Muscle of leg (tissue), 11 donors: ENCODE results near the gene ALK. TPM values are rescaled to one million over a fixed set of nuclear protein-coding genes. Genes with fewer than 3 reads are reported as not detected.

Source experiments
- DNase-seq: peaks from one replicate; pipeline ENCODE4 v3.0.0; 2013
- H3K27ac ChIP-seq: one replicate; pipeline ENCODE4 v1.5.1; 2013; ENCODE audit warnings: mild to moderate bottlenecking, low read length, control low read depth
- H3K27me3 ChIP-seq: one replicate; pipeline ENCODE4 v1.6.1; 2013; ENCODE audit warnings: low read length; ENCODE audit not compliant: control insufficient read depth, insufficient read depth
- H3K36me3 ChIP-seq: one replicate; pipeline ENCODE4 v1.6.1; 2013; ENCODE audit warnings: low read length; ENCODE audit not compliant: control insufficient read depth, insufficient read depth
- H3K4me1 ChIP-seq: one replicate; pipeline ENCODE4 v1.6.1; 2013; ENCODE audit warnings: low read length; ENCODE audit not compliant: control insufficient read depth, insufficient read depth
- H3K4me3 ChIP-seq: one replicate; pipeline ENCODE4 v1.5.1; 2013; ENCODE audit warnings: low read length, control low read depth
- H3K9me3 ChIP-seq: replicated peaks from 2 replicates; pipeline ENCODE4 v1.6.1; 2013; ENCODE audit warnings: low read depth, low read length; ENCODE audit not compliant: control insufficient read depth
- WGBS: methylation state at CpG from one replicate; pipeline ENCODE4 v1.1.5; 2013; ENCODE audit warnings: missing lambda C conversion rate; ENCODE audit not compliant: insufficient coverage; 5-methylcytosine and 5-hydroxymethylcytosine counted together
- polyA plus RNA-seq, 8 donors: library from polyadenylated mRNA; unstranded; fragments of 120-200 nt; gene quantifications; one replicate each; pipeline versions ENCODE4 v1.2.1 to v1.2.3, GENCODE V29; 2013; ENCODE audit warnings: inconsistent platforms in 1 of 8, low replicate concordance in 1 of 8; ENCODE audit not compliant: insufficient read length in 8 of 8, insufficient read depth in 1 of 8
- total RNA-seq: library from RNA; stranded (reverse); fragments of 120-200 nt; gene quantifications from one replicate; pipeline ENCODE4 v1.2.4, GENCODE V29; 2013

Gene ALK
- total and polyA plus RNA-seq, 9 donors: 0.04 to 0.29 (median 0.09) TPM

DNA sequence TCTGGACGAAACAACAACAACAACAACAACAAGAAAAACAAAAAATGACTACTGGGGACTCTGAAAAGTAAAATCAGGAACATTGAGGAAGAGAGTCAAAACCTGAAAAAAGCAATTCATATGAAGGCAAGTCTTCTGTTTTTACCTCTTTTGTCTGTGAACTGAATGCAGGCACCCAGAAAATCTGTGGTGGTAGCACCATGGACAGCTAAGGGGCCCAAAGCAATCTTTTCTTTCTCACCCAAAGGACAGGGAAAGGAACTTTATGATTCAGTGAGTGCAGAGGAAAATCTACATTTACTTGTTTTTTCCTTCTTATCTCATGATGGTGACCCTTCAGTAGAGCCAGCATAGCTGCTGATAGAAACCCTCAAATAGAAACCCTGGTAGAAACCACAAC lies 10.4 kb downstream of the ALK start:
- no peaks in the 10 kb centered on the region for H3K27me3 ChIP-seq
- H3K9me3 ChIP-seq: no peaks in the 10 kb centered on the region
- WGBS: no CpG with 5 or more reads among the region's 1 CpG
- no peak overlapping the region for H3K27ac ChIP-seq
- no peak for DNase-seq
- no peak overlapping the region for H3K4me3 ChIP-seq
- no peaks in the 10 kb centered on the region for H3K36me3 ChIP-seq
- no peaks in the 10 kb centered on the region for H3K4me1 ChIP-seq

DNA sequence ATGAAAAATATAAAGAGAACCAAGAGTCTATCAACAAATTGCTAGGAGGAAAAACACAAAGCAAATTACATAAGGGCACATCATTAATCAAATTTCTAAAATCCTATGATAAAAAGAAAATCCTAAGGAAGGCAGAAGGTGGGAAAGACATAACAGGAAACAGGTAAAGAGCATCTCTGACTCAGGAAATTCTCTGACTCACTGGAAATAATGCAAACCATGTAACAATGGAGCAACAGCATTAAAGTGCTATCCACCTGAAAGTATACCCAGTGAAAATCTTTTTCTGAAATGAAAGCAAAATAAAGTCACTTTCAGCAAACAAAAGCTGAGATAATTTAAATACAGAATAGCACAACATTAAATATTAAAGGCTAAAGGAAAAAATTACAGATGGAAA lies 10.9 kb downstream of the ALK start:
- no peak for DNase-seq
- H3K9me3 ChIP-seq: no peaks in the 10 kb centered on the region
- no peaks in the 10 kb centered on the region for H3K4me1 ChIP-seq
- no peaks in the 10 kb centered on the region for H3K36me3 ChIP-seq
- H3K27ac ChIP-seq: no peak overlapping the region
- H3K27me3 ChIP-seq: peaks cover 4% of the 10 kb centered on the region
- no peak overlapping the region for H3K4me3 ChIP-seq

DNA sequence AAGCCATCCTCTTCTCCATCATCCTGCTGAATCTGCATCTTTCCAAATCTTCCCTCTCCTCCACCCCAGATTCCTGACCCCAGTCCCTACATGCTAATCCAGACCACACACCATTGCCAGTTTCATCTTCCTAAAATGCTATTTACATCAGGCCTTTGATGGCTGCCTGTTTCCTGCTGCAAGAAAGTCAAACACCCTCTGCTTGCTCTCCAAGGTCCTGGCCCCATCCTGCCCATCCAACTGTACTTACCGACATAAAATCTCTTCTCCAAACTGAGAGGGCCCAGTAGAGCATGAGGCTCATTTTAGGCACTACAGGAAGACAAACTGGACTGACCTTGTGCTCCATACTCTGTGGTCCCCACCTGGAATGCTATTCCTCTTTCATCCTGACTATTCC lies 19.0 kb downstream of the ALK start:
- Histone ChIP-seq H3K4me1 (no peaks in the 10 kb centered on the region), H3K27ac (no peak overlapping the region), H3K4me3 (no peak overlapping the region), H3K9me3 (no peaks in the 10 kb centered on the region), H3K36me3 (no peaks in the 10 kb centered on the region), H3K27me3 (peaks cover 4% of the 10 kb centered on the region)
- 13% methylated on average over 1 of the region's 1 CpG for WGBS
- no peak for DNase-seq

DNA sequence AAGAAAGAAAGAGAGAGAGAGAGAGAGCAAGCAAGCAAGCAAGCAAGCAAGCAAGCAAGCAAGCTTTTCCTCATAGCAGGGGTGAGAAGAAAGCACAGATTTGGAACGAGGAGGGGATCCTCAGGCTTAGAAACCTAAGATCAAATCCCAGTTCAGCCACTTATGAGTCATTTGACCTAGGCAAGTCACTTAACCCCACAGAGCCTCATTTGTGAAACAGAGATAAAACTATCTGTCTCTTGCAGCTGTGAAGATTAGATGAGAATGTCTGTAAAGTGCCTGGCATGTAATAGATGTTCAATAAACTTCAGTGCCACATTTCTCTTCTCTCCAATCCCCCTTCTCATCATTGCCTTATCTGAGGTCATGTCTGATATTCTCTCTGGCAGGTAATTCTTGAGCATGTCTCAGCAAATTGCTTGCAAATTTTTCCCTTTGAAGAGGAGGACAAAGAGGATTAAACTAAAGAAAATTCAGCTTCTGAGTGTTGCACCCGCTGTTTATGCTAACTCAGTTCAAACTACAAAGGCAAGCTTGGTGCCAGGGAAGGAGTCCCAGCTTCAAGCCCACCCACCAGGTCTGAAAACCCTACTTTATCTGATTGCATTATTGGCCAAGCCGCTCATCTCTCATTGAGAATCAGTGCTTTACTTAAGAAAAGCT lies 20.3 kb downstream of the ALK start:
- no peaks in the 10 kb centered on the region for H3K36me3 ChIP-seq
- no peak overlapping the region for H3K4me3 ChIP-seq
- H3K4me1 ChIP-seq: no peaks in the 10 kb centered on the region
- peaks cover 4% of the 10 kb centered on the region for H3K27me3 ChIP-seq
- no peak for DNase-seq
- no peaks in the 10 kb centered on the region for H3K9me3 ChIP-seq
- WGBS: 56% methylated on average over 1 of the region's 3 CpGs
- H3K27ac ChIP-seq: no peak overlapping the region

DNA sequence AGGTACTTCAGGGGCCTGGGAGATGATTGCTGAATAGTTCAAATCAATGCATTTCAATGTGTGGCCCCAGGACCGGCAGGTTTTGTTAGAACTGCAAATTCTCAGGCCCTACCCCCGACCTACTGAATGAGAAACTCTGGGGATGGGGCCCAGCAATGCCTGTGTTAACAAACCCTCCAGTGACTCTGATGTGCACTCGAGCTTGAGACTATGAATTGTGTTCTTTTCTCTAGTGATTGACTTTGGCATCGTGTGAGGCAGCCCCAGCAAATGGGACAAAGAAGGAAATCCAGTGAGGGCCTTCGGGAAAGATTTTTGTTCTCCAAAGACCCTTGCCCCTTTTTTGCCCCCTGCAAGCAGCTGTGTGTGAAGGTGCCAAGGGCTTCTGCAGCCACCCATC lies 22.4 kb downstream of the ALK start:
- Histone ChIP-seq H3K4me1 (no peaks in the 10 kb centered on the region), H3K4me3 (no peak overlapping the region), H3K27ac (no peak overlapping the region), H3K27me3 (no peaks in the 10 kb centered on the region), H3K36me3 (no peaks in the 10 kb centered on the region), H3K9me3 (no peaks in the 10 kb centered on the region)
- no CpG with 5 or more reads among the region's 5 CpGs for WGBS
- DNase-seq: no peak

DNA sequence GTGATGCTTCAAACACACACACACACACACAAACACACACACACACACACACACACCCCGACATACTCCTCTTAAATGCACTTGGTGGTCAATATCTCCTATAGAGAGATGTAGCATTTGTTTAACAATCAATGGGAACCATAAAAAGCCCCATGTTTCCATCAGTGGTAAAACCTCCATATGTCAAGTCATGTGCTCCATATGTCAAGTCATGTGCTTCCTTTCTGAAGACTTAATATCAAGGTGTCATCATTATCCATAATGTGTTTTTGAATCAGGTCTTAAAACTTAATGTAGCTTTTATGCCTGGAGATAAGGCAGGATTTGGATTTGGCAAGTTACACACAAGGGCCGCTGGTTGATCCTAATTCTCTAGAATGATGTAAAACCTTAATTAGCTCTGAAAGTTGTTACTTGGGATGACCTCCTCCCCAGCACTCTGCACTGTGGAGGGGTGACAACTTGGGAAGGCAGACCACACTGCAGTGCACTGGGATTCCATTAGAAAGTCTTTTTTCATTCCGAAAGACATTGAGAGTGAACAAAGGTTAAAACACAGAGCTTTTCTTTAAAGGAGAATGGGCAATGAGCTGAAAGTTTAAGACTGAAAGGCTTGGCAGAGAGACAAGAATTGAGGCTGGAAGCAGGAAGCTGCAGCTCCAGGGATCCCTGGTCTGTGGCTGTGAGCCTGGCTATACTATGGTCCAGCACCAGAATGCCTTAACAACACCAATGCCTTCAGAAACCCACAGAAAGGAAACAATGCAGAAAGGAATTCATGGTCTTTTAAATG lies 26.4 kb downstream of the ALK start:
- 13% methylated on average over 1 of the region's 3 CpGs for WGBS
- H3K9me3 ChIP-seq: no peaks in the 10 kb centered on the region
- H3K36me3 ChIP-seq: no peaks in the 10 kb centered on the region
- no peak for DNase-seq
- peaks cover 4% of the 10 kb centered on the region for H3K27me3 ChIP-seq
- H3K27ac ChIP-seq: no peak overlapping the region
- H3K4me3 ChIP-seq: no peak overlapping the region
- no peaks in the 10 kb centered on the region for H3K4me1 ChIP-seq

DNA sequence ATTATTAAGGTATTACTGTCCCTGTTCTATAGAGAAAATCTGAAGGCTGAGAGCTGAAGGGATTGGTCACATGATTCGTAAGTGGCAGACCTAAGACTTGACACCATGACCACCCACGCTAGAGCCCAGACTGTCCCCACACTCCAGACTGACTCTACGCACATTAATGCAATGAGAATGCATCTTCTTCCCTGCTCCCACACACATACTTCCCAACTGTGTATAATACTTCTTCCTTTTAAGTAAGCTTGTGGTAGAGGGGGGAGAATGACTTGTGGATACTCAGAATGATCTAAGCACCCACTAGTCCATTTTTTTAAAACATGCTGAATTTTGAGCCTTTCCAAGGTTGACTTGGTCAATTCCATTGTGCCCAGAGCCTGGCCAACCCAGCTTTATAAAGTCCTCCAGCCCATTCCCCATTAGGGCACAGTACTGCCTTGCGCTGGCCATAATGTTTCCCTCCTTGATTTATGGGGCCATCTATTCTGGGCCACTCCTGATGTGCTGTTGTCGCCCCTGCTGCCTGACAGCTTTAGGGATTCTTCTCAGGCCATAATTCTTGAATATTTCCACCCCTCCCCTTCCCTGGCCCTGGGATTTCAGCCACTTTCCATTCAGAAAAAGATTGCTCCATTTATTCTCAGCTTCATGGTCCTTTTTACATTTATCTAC lies 28.7 kb downstream of the ALK start:
- DNase-seq: no peak
- Histone ChIP-seq H3K27me3 (peaks cover 4% of the 10 kb centered on the region), H3K36me3 (no peaks in the 10 kb centered on the region), H3K9me3 (no peaks in the 10 kb centered on the region), H3K27ac (no peak overlapping the region), H3K4me1 (no peaks in the 10 kb centered on the region), H3K4me3 (no peak overlapping the region)
- 40% methylated on average over 2 of the region's 5 CpGs for WGBS

DNA sequence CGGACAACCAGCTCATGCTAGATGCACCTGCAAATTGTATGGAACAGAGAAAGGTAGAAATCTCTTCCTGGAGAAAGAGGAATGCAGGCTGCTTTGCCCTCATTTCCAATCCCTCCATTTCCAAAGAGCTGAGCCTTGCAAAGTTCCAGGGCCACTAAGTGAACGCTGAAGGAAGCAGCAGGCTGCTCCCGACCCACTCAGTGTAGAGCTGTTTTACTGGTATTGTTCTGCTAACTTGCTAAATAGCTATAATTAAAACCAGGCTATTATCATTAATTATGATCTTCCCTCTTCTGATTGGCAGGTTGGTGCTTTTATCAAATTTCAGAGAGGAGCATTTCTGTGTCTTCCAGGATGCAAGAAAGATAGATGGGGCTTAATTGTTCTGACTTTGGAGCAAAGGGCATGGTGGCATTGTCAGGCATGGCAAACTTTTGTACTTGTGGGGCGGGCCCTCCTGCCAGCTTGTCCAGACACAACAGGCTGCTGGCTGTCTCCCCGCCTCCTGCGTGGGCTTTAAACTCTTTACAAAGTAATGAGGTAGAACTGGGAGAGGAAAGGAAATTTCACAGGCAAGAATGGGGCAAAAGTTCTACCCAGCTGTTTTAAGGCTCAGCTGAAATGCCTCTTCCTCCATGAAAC lies 40.2 kb downstream of the ALK start:
- Histone ChIP-seq H3K4me3 (no peak overlapping the region), H3K27me3 (no peaks in the 10 kb centered on the region), H3K4me1 (no peaks in the 10 kb centered on the region), H3K36me3 (no peaks in the 10 kb centered on the region), H3K9me3 (no peaks in the 10 kb centered on the region), H3K27ac (no peak overlapping the region)
- DNase-seq: no peak
- no CpG with 5 or more reads among the region's 6 CpGs for WGBS

DNA sequence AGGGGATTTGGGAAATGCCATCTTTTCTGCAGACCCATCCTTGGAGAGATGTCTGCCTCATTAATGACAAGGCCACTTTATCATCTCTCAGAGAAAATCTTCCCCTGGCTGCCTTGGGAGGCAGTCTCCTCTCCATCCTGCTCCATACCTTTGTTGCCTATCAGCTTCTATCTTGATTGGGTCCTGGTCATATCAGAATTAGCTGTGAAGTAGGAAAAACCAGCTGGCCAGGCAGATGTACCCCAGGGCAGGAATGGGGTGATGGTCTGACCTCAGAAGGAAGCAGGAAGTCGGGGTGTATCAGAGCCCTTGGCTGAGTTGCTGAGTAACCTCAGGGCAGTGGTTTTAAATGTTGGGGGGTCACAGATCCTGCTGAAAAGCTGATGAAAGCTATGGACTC lies 41.3 kb downstream of the ALK start:
- no peaks in the 10 kb centered on the region for H3K4me1 ChIP-seq
- DNase-seq: no peak
- H3K4me3 ChIP-seq: no peak overlapping the region
- WGBS: 71% methylated on average over 1 of the region's 1 CpG
- no peaks in the 10 kb centered on the region for H3K27me3 ChIP-seq
- H3K27ac ChIP-seq: no peak overlapping the region
- no peaks in the 10 kb centered on the region for H3K36me3 ChIP-seq
- H3K9me3 ChIP-seq: no peaks in the 10 kb centered on the region

DNA sequence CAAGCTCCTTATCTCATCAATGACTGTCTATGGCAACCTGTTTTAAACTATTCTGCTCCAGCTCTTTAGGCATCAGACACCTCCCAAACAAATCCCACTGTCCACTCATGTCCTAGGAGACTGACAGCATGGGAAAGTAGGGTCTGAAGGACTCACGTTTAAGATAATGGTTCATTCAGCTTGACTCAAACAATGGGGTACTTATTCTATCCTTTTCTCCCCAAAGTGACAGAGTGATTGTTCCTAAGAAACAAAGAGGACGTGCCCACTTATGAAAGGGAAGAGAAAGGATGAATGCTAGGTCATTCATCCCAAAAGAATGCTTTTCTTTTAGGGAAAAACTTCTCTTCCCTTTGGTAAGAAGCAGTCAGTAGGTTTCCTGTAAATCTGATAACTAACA lies 41.9 kb downstream of the ALK start:
- WGBS: no CpG with 5 or more reads among the region's 2 CpGs
- no peaks in the 10 kb centered on the region for H3K27me3 ChIP-seq
- H3K27ac ChIP-seq: no peak overlapping the region

More for the DNA sequence above, 41.9 kb downstream of the ALK start:
- Histone ChIP-seq H3K4me1 (no peaks in the 10 kb centered on the region), H3K4me3 (no peak overlapping the region), H3K9me3 (no peaks in the 10 kb centered on the region), H3K36me3 (no peaks in the 10 kb centered on the region)
- no peak for DNase-seq
